Testis (tissue), 2 donors: ENCODE results near the gene PLA1A.

Experiments used
- CTCF ChIP-seq, 3 experiments: fragments of 450-650 bp in 2 of 3; fragments of 200-600 bp in 1 of 3; sonication (generic) in 1 of 3; IDR thresholded peaks; one replicate each; pipeline ENCODE4 v1.5.1; 2016 to 2019; ENCODE audit warnings: antibody characterized with exemption in 3 of 3, mild to moderate bottlenecking in 2 of 3, moderate library complexity in 1 of 3
- POLR2A ChIP-seq: fragments of 450-650 bp; IDR thresholded peaks from one replicate; pipeline ENCODE4 v1.6.1; 2017; ENCODE audit warnings: antibody characterized with exemption, mild to moderate bottlenecking, moderate library complexity

DNA sequence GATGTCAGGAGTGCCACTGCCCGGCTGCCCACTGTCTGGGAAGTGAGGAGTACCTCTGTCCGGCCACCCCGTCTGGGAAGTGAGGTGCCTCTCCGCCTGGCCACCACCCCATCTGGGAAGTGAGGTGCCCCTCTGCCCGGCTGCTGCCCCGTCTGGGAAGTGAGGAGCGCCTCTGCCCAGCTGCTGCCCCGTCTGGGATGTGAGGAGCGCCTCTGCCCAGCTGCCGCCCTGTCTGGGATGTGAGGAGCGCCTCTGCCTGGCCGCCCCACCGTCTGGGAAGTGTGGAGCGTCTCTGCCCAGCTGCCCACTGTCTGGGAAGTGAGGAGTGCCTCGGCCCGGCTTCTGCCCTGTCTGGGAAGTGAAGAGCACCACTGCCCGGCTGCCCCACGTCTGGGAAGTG, 76.2 kb downstream of the PLA1A start:
- TF ChIP-seq CTCF (IDR thresholded peaks at IDR 0.05) (no peak), POLR2A (no peak)
